Aorta (tissue), 5 donors: ENCODE measurements around the gene CLIC3. TPM values are rescaled to one million over a fixed set of nuclear protein-coding genes. Genes with fewer than 3 reads are reported as not detected.
A peak's percentile ranks its signal among the peaks of the same experiment; 100 is the strongest.

Experiments
- ATAC-seq: fragments of 200-7000 bp; cut with Tn5 transposase; one replicate; pipeline ENCODE4 v1.9.1; 2022; ENCODE audit warnings: moderate library complexity; ENCODE audit not compliant: low FRiP score
- DNase-seq, 2 donors: peaks; one replicate each; pipeline ENCODE4 v3.0.0-alpha.2; 2020
- H3K27ac ChIP-seq, 2 donors: one replicate each; pipeline ENCODE4 v1.5.1; 2013; ENCODE audit warnings: low read length in 2 of 2, mild to moderate bottlenecking in 2 of 2, moderate library complexity in 2 of 2, control low read depth in 1 of 2, inconsistent platforms in 1 of 2, low read depth in 1 of 2
- H3K27me3 ChIP-seq, 2 donors: one replicate each; pipeline ENCODE4 v1.6.1; 2013; ENCODE audit warnings: control low read depth in 1 of 2, low read length in 1 of 2, mild to moderate bottlenecking in 1 of 2, moderate library complexity in 1 of 2; ENCODE audit not compliant: insufficient read depth in 2 of 2, control insufficient read depth in 1 of 2
- H3K36me3 ChIP-seq, 2 donors: one replicate each; pipeline ENCODE4 v1.6.1; 2013; ENCODE audit warnings: control low read depth in 1 of 2, low read length in 1 of 2, mild to moderate bottlenecking in 1 of 2; ENCODE audit not compliant: insufficient read depth in 2 of 2, control insufficient read depth in 1 of 2
- H3K4me1 ChIP-seq, 2 donors: one replicate each; pipeline ENCODE4 v1.6.1; 2013; ENCODE audit warnings: low read length in 2 of 2, control low read depth in 1 of 2, mild to moderate bottlenecking in 1 of 2, moderate library complexity in 1 of 2; ENCODE audit not compliant: insufficient read depth in 2 of 2, control insufficient read depth in 1 of 2
- H3K4me3 ChIP-seq, 2 donors: one replicate each; pipeline ENCODE4 v1.5.1; 2013; ENCODE audit warnings: low read length in 2 of 2, control low read depth in 1 of 2, mild to moderate bottlenecking in 1 of 2
- H3K9me3 ChIP-seq: one replicate; pipeline ENCODE4 v1.6.1; 2013; ENCODE audit warnings: mild to moderate bottlenecking, low read length; ENCODE audit not compliant: control insufficient read depth
- WGBS, 2 donors: extraction: QIAGEN DNeasy Blood & Tissue Kit; methylation state at CpG; one replicate each; pipeline ENCODE4 v1.1.7; 2013; 5-methylcytosine and 5-hydroxymethylcytosine counted together
- intact Hi-C, 2 donors: fragments of 100-400 bp; cut with DNase I; formaldehyde crosslinking; loops; one replicate each; pipeline versions ENCODE4 v1.14.2 to v1.15.0; 2022
- polyA plus RNA-seq, 2 donors: library from polyadenylated mRNA; stranded (reverse); fragments of 200-250 nt; gene quantifications; one replicate each; pipeline ENCODE4 v1.2.3, GENCODE V29; 2013
- total RNA-seq, 2 donors: library from RNA; stranded (reverse); fragmentation: NEBNext Ultra II Directional; extraction: Animal tissue kit (Norgen Biotek cat#: 25700); gene quantifications; one replicate each; pipeline ENCODE4 v1.2.1, GENCODE V29; 2021
- donor health status: healthy with polysubstance abuse.
- donor health status: Bipolar disorder and iron deficiency.
- donor health status: DM: no; HTN: no; CAD: no.
- donor health status: DM: no; HTN: no; CAD: no.
- donor health status: DM: yes; HTN: yes; CAD: no.

Gene CLIC3
- total and polyA plus RNA-seq, 4 donors, result 1.6 to 7.0 (median 5.3) TPM

GRCh38 chr9:137039611-137040366 lies 43.4 kb upstream of the CLIC3 start:
- DNase-seq, result no peak
- intact Hi-C loops, result no loop called here
- H3K4me3 ChIP-seq, result no peak overlapping the region

GRCh38 chr9:137038916-137039315 lies 42.5 kb upstream of the CLIC3 start:
- 87 to 93% methylated on average over 9 of the region's 9 CpGs for WGBS, 2 donors
- Histone ChIP-seq H3K4me3 (no peak overlapping the region), H3K27ac (no peak overlapping the region), H3K9me3 (no peaks in the 10 kb centered on the region), H3K27me3 (no peaks in the 10 kb centered on the region), H3K36me3 (no peaks in the 10 kb centered on the region), H3K4me1 (no peaks in the 10 kb centered on the region)
- DNase-seq (no peak), ATAC-seq (no peak)
- intact Hi-C loops, result no loop called here

More at GRCh38 chr9:137039611-137040366, 43.4 kb upstream of the CLIC3 start:
- Histone ChIP-seq H3K36me3 (no peaks in the 10 kb centered on the region), H3K27me3 (no peaks in the 10 kb centered on the region), H3K9me3 (no peaks in the 10 kb centered on the region), H3K4me1 (no peaks in the 10 kb centered on the region), H3K27ac (no peak overlapping the region)
- ATAC-seq, result no peak
- 90 to 92% methylated on average over 30 to 32 of the region's 32 CpGs for WGBS, 2 donors

- H3K27me3 ChIP-seq, result no peaks in the 10 kb centered on the region
- intact Hi-C loops, result no loop called here
- WGBS, 2 donors, result 84 to 85% methylated on average over 10 of the region's 10 CpGs
- no peak overlapping the region for H3K4me3 ChIP-seq
- ATAC-seq (no peak), DNase-seq (no peak)
- H3K9me3 ChIP-seq, result no peaks in the 10 kb centered on the region
- H3K4me1 ChIP-seq, result no peaks in the 10 kb centered on the region
- H3K27ac ChIP-seq, result no peak overlapping the region
- no peaks in the 10 kb centered on the region for H3K36me3 ChIP-seq
Observed at GRCh38 chr9:137037483-137037882, 41.1 kb upstream of the CLIC3 start.

GRCh38 chr9:137037035-137037434 lies 40.7 kb upstream of the CLIC3 start:
- no peak for DNase-seq
- 72 to 84% methylated on average over 13 of the region's 13 CpGs for WGBS, 2 donors
- Histone ChIP-seq H3K4me3 (no peak overlapping the region), H3K27ac (no peak overlapping the region), H3K4me1 (no peaks in the 10 kb centered on the region), H3K36me3 (no peaks in the 10 kb centered on the region), H3K27me3 (no peaks in the 10 kb centered on the region), H3K9me3 (no peaks in the 10 kb centered on the region)
- intact Hi-C loops, result no loop called here
- ATAC-seq, result no peak

- intact Hi-C loops, result loop anchor here (1.0 to 2.0 kb wide), 2 partner anchors 249 kb away; no protein-coding TSS in a partner anchor
- Histone ChIP-seq H3K36me3 (no peaks in the 10 kb centered on the region), H3K9me3 (no peaks in the 10 kb centered on the region), H3K4me1 (no peaks in the 10 kb centered on the region), H3K27me3 (no peaks in the 10 kb centered on the region), H3K4me3 (no peak overlapping the region), H3K27ac (no peak overlapping the region)
- no peak for DNase-seq
- ATAC-seq, result no peak
- 61 to 71% methylated on average over 8 of the region's 8 CpGs for WGBS, 2 donors
Observed at GRCh38 chr9:137035937-137036336, 39.6 kb upstream of the CLIC3 start.

- DNase-seq (no peak), ATAC-seq (no peak)
- Histone ChIP-seq H3K36me3 (no peaks in the 10 kb centered on the region), H3K4me1 (no peaks in the 10 kb centered on the region), H3K9me3 (no peaks in the 10 kb centered on the region), H3K27me3 (no peaks in the 10 kb centered on the region), H3K27ac (no peak overlapping the region), H3K4me3 (no peak overlapping the region)
- WGBS, 2 donors, result 22 to 25% methylated on average over 9 of the region's 9 CpGs
- intact Hi-C loops, result loop anchor here (1.0 to 2.0 kb wide), 2 partner anchors 248 to 249 kb away; no protein-coding TSS in a partner anchor
Observed at GRCh38 chr9:137035507-137035834, 39.1 kb upstream of the CLIC3 start.

GRCh38 chr9:137034709-137035506 lies 38.5 kb upstream of the CLIC3 start:
- Histone ChIP-seq H3K4me1 (no peaks in the 10 kb centered on the region), H3K9me3 (no peaks in the 10 kb centered on the region), H3K36me3 (no peaks in the 10 kb centered on the region), H3K4me3 (no peak overlapping the region), H3K27me3 (no peaks in the 10 kb centered on the region), H3K27ac (no peak overlapping the region)
- ATAC-seq (peak; percentile 83), DNase-seq (peak; percentile 89 to 94)
- 17 to 21% methylated on average over 24 of the region's 24 CpGs for WGBS, 2 donors
- intact Hi-C loops, result loop anchor here (1.0 to 5.0 kb wide), 4 partner anchors 83 to 248 kb away; partner anchors contain the start of genes C8G (in 1 of the 2) and LCN12 (in 1 of the 2)

- intact Hi-C loops, result loop anchor here (2.0 to 5.0 kb wide), 3 partner anchors 82 to 247 kb away; partner anchors contain the start of genes C8G (in 1 of the 2) and LCN12 (in 1 of the 2)
- DNase-seq (peak in 1 of 2 donors; percentile 74), ATAC-seq (no peak)
- Histone ChIP-seq H3K9me3 (no peaks in the 10 kb centered on the region), H3K36me3 (no peaks in the 10 kb centered on the region), H3K27ac (no peak overlapping the region), H3K27me3 (no peaks in the 10 kb centered on the region), H3K4me3 (no peak overlapping the region), H3K4me1 (no peaks in the 10 kb centered on the region)
- WGBS, 2 donors, result 55 to 65% methylated on average over 13 to 15 of the region's 15 CpGs
Observed at GRCh38 chr9:137034039-137034708, 37.8 kb upstream of the CLIC3 start.
